GM23338 (cell line): ENCODE results near the gene GPC6. TPM values are rescaled to one million over a fixed set of nuclear protein-coding genes. Genes with fewer than 3 reads are reported as not detected.

Experiments used
- ATAC-seq: fragments of 200-7000 bp; cut with Tn5 transposase; 3 replicates; pipeline ENCODE4 v1.9.1; 2020
- DNase-seq: peaks from one replicate; pipeline ENCODE4 v3.0.0-alpha.2; 2015; ENCODE audit warnings: low spot score
- H2AFZ ChIP-seq: fragments of 200-600 bp; sonication (generic); 2 replicates; pipeline ENCODE4 v1.8.0; 2016; ENCODE audit warnings: antibody characterized with exemption, mild to moderate bottlenecking, moderate library complexity
- H3F3A ChIP-seq: fragments of 200-600 bp; sonication (generic); replicated peaks from 2 replicates; pipeline ENCODE4 v1.8.0; 2017; ENCODE audit warnings: antibody characterized with exemption, mixed run types, low read depth
- H3K27ac ChIP-seq: fragments of 200-600 bp; sonication (generic); 2 replicates; pipeline ENCODE4 v1.6.1; 2016; ENCODE audit warnings: low read depth
- H3K27me3 ChIP-seq: fragments of 200-600 bp; sonication (generic); 2 replicates; pipeline ENCODE4 v1.8.0; 2016; ENCODE audit warnings: mild to moderate bottlenecking, mixed run types, moderate library complexity; ENCODE audit not compliant: insufficient read depth
- H3K36me3 ChIP-seq: fragments of 200-600 bp; sonication (generic); 2 replicates; pipeline ENCODE4 v1.8.0; 2016; ENCODE audit warnings: mild to moderate bottlenecking; ENCODE audit not compliant: insufficient read depth
- H3K4me1 ChIP-seq: fragments of 200-600 bp; sonication (generic); 2 replicates; pipeline ENCODE4 v1.8.0; 2016; ENCODE audit warnings: mild to moderate bottlenecking, moderate library complexity; ENCODE audit not compliant: insufficient read depth
- H3K4me2 ChIP-seq: fragments of 200-600 bp; sonication (generic); 2 replicates; pipeline ENCODE4 v1.7.1; 2017; ENCODE audit warnings: mixed run types
- H3K4me3 ChIP-seq: fragments of 200-600 bp; sonication (generic); 2 replicates; pipeline ENCODE4 v1.6.1; 2016; ENCODE audit warnings: mixed run types
- H3K79me2 ChIP-seq: fragments of 200-600 bp; sonication (generic); replicated peaks from 2 replicates; pipeline ENCODE4 v1.8.0; 2017; ENCODE audit warnings: mild to moderate bottlenecking; ENCODE audit not compliant: insufficient read depth
- H3K9me2 ChIP-seq: fragments of 200-600 bp; sonication (generic); 2 replicates; pipeline ENCODE4 v1.8.0; 2017; ENCODE audit not compliant: insufficient read depth
- H4K20me1 ChIP-seq: fragments of 200-600 bp; sonication (generic); replicated peaks from 2 replicates; pipeline ENCODE4 v1.8.0; 2017; ENCODE audit warnings: mild to moderate bottlenecking; ENCODE audit not compliant: insufficient read depth
- H3K27ac Mint-ChIP-seq: 2 replicates; pipeline ENCODE4 v1.8.0; 2020; ENCODE audit warnings: inconsistent platforms, mild to moderate bottlenecking, moderate library complexity, mixed read lengths
- H3K27me3 Mint-ChIP-seq: 3 replicates; pipeline ENCODE4 v1.8.0; 2022; ENCODE audit warnings: low read depth, mild to moderate bottlenecking, moderate library complexity, mixed read lengths, inconsistent platforms; ENCODE audit not compliant: insufficient read depth, poor library complexity
- H3K36me3 Mint-ChIP-seq: 3 replicates; pipeline ENCODE4 v1.8.0; 2021; ENCODE audit warnings: low read depth, mild to moderate bottlenecking, inconsistent platforms, moderate library complexity, mixed read lengths
- H3K4me1 Mint-ChIP-seq: 3 replicates; pipeline ENCODE4 v1.8.0; 2020; ENCODE audit warnings: mild to moderate bottlenecking, inconsistent platforms, mixed read lengths
- H3K4me3 Mint-ChIP-seq: 3 replicates; pipeline ENCODE4 v1.8.0; 2021; ENCODE audit warnings: moderate library complexity, mild to moderate bottlenecking, inconsistent platforms, mixed read lengths
- H3K9me3 Mint-ChIP-seq: 3 replicates; pipeline ENCODE4 v1.8.0; 2020; ENCODE audit warnings: moderate library complexity, mild to moderate bottlenecking, inconsistent platforms, mixed read lengths
- CREB1 ChIP-seq: fragments of 250-450 bp; sonication (Bioruptor Pico); IDR thresholded peaks from 2 replicates; pipeline ENCODE4 v1.5.0; 2020; ENCODE audit warnings: low read depth, mild to moderate bottlenecking, moderate library complexity
- CTCF ChIP-seq, 2 experiments: fragments of 200-600 bp in 1 of 2; sonication (generic) in 1 of 2; conservative IDR thresholded peaks; 2 replicates each; pipeline versions ENCODE4 v1.5.1 to v1.6.1; 2016 to 2017; ENCODE audit warnings: antibody characterized with exemption in 2 of 2, low read depth in 2 of 2, mild to moderate bottlenecking in 2 of 2, moderate library complexity in 1 of 2
- EZH2phosphoT487 ChIP-seq: fragments of 200-600 bp; sonication (generic); IDR thresholded peaks from one replicate; pipeline ENCODE4 v1.8.1; 2018; ENCODE audit warnings: antibody characterized with exemption; ENCODE audit not compliant: unreplicated experiment
- JUNB ChIP-seq: IDR thresholded peaks from one replicate; pipeline ENCODE4 v1.6.1; 2016; ENCODE audit warnings: antibody characterized with exemption; ENCODE audit not compliant: unreplicated experiment
- POLR2AphosphoS5 ChIP-seq: IDR thresholded peaks from 2 replicates; pipeline ENCODE4 v1.6.1; 2016; ENCODE audit warnings: antibody characterized with exemption, low read depth
- STAT1 ChIP-seq: IDR thresholded peaks from one replicate; pipeline ENCODE4 v1.6.1; 2016; ENCODE audit warnings: antibody characterized with exemption; ENCODE audit not compliant: unreplicated experiment
- ZNF114 ChIP-seq: fragments of 250-450 bp; sonication (Bioruptor Pico); IDR thresholded peaks from 2 replicates; pipeline ENCODE4 v1.5.0; 2020; ENCODE audit warnings: mild to moderate bottlenecking, moderate library complexity
- polyA plus RNA-seq: library from polyadenylated mRNA; unstranded; fragments of >200 nt; fragmentation: Nextera tagmentation; extraction: Ambion mirVana; gene quantifications from 2 replicates; pipeline ENCODE4 v1.2.1, GENCODE V29; 2016
- total RNA-seq: library from RNA; depleted of rRNA; stranded (reverse); fragments of >200 nt; shearing (Covaris generic); gene quantifications from 2 replicates; pipeline ENCODE4 v1.2.3, GENCODE V29; 2014
- TF ChIP-seq, protein P1 (sequence below): IDR thresholded peaks from one replicate; pipeline ENCODE4 v1.6.1; 2018; ENCODE audit warnings: antibody characterized with exemption; ENCODE audit not compliant: unreplicated experiment
- TF ChIP-seq, protein P2 (sequence below): IDR thresholded peaks from 2 replicates; pipeline ENCODE4 v1.6.1; 2016; ENCODE audit warnings: antibody characterized with exemption

The GPC6 gene
- total and polyA plus RNA-seq, 2 experiments from 2014 or later: 6.4 to 28.6 TPM

GRCh38 chr13:93751117-93751516, 524.5 kb downstream of the GPC6 start:
- Histone ChIP-seq H2AFZ (no peak overlapping the region; the same call in 1 of the 2 replicates), H3K4me1 (peaks cover 6% of the 10 kb centered on the region; the same call in 1 of the 2 replicates), H4K20me1 (no peaks in the 10 kb centered on the region), H3K79me2 (no peaks in the 10 kb centered on the region), H3K4me2 (no peak overlapping the region), H3K4me3 (no peak overlapping the region), H3K27ac (no peak overlapping the region), H3F3A (no peaks in the 10 kb centered on the region), H3K9me2 (no peaks in the 10 kb centered on the region), H3K36me3 (no peaks in the 10 kb centered on the region), H3K27me3 (no peaks in the 10 kb centered on the region)
- TF ChIP-seq, protein P1, sequence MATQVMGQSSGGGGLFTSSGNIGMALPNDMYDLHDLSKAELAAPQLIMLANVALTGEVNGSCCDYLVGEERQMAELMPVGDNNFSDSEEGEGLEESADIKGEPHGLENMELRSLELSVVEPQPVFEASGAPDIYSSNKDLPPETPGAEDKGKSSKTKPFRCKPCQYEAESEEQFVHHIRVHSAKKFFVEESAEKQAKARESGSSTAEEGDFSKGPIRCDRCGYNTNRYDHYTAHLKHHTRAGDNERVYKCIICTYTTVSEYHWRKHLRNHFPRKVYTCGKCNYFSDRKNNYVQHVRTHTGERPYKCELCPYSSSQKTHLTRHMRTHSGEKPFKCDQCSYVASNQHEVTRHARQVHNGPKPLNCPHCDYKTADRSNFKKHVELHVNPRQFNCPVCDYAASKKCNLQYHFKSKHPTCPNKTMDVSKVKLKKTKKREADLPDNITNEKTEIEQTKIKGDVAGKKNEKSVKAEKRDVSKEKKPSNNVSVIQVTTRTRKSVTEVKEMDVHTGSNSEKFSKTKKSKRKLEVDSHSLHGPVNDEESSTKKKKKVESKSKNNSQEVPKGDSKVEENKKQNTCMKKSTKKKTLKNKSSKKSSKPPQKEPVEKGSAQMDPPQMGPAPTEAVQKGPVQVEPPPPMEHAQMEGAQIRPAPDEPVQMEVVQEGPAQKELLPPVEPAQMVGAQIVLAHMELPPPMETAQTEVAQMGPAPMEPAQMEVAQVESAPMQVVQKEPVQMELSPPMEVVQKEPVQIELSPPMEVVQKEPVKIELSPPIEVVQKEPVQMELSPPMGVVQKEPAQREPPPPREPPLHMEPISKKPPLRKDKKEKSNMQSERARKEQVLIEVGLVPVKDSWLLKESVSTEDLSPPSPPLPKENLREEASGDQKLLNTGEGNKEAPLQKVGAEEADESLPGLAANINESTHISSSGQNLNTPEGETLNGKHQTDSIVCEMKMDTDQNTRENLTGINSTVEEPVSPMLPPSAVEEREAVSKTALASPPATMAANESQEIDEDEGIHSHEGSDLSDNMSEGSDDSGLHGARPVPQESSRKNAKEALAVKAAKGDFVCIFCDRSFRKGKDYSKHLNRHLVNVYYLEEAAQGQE: no peak
- no peak for TF ChIP-seq ZNF114 (CRISPR knock-in tag)
- no peak for TF ChIP-seq CTCF (conservative IDR thresholded peaks at IDR 0.05; ENCODE audit: low read depth in 2 of 2)
- no peak for TF ChIP-seq CREB1 (CRISPR knock-in tag)
- no peaks in the 10 kb centered on the region for H3K27me3 Mint-ChIP-seq
- no peak overlapping the region for H3K27ac Mint-ChIP-seq
- H3K4me1 Mint-ChIP-seq: peaks cover 19% of the 10 kb centered on the region
- ATAC-seq (no peak), DNase-seq (no peak)
- H3K36me3 Mint-ChIP-seq: no peaks in the 10 kb centered on the region
- H3K4me3 Mint-ChIP-seq: no peak overlapping the region
- H3K9me3 Mint-ChIP-seq: no peaks in the 10 kb centered on the region

DNA sequence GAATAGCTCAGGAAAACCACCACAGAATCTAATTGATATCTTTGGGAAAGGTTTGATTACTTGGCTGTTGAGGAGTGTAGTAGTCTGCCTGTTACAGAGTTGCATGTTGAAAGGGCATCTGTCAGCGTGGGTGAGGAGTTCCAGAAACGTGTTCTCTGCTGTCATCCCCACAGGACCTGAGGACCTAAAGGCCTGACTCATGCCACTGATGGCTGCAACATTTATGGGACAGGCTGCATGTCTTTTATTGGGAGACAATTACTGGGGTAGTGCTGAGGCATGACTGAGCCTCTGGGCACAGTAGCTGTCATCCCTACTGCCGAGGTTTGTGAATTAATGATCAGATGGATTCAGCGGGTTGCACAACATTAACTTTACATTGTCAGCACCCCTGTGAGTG, 525.9 kb downstream of the GPC6 start:
- H3K27me3 ChIP-seq: no peaks in the 10 kb centered on the region
- no peak overlapping the region for H3K27ac ChIP-seq
- no peak for DNase-seq
- no peak overlapping the region for H3K4me3 ChIP-seq
- no peak overlapping the region for H3K4me3 Mint-ChIP-seq
- H3K36me3 Mint-ChIP-seq: no peaks in the 10 kb centered on the region
- peaks cover 6% of the 10 kb centered on the region; the same call in 1 of the 2 replicates for H3K4me1 ChIP-seq
- H3K9me3 Mint-ChIP-seq: no peaks in the 10 kb centered on the region
- H3K4me1 Mint-ChIP-seq: peaks cover 19% of the 10 kb centered on the region
- ATAC-seq: no peak
- H2AFZ ChIP-seq: no peak overlapping the region
- no peaks in the 10 kb centered on the region for H3K79me2 ChIP-seq
- H3K9me2 ChIP-seq: no peaks in the 10 kb centered on the region
- H3K27me3 Mint-ChIP-seq: no peaks in the 10 kb centered on the region
- no peak overlapping the region for H3K27ac Mint-ChIP-seq
- no peaks in the 10 kb centered on the region for H4K20me1 ChIP-seq
- H3K36me3 ChIP-seq: no peaks in the 10 kb centered on the region
- H3F3A ChIP-seq: no peaks in the 10 kb centered on the region
- no peak overlapping the region for H3K4me2 ChIP-seq
- no peak for TF ChIP-seq EZH2phosphoT487
- no peak for TF ChIP-seq JUNB
- no peak for TF ChIP-seq POLR2AphosphoS5
- TF ChIP-seq, protein P2, sequence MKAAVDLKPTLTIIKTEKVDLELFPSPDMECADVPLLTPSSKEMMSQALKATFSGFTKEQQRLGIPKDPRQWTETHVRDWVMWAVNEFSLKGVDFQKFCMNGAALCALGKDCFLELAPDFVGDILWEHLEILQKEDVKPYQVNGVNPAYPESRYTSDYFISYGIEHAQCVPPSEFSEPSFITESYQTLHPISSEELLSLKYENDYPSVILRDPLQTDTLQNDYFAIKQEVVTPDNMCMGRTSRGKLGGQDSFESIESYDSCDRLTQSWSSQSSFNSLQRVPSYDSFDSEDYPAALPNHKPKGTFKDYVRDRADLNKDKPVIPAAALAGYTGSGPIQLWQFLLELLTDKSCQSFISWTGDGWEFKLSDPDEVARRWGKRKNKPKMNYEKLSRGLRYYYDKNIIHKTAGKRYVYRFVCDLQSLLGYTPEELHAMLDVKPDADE: no peak
- no peak for TF ChIP-seq CTCF (conservative IDR thresholded peaks at IDR 0.05; ENCODE audit: low read depth in 2 of 2)
- TF ChIP-seq, protein P1: no peak
- no peak for TF ChIP-seq STAT1
